Ectodermal cell (in vitro differentiated cells): ENCODE results near the gene FNDC11.

Experiments
- H3K27ac ChIP-seq: 2 replicates; pipeline ENCODE4 v1.7.0; 2013; ENCODE audit warnings: mild to moderate bottlenecking, low read depth, low read length; ENCODE audit not compliant: insufficient read depth, poor library complexity, severe bottlenecking
- H3K27me3 ChIP-seq: 2 replicates; pipeline ENCODE4 v1.7.0; 2013; ENCODE audit warnings: mild to moderate bottlenecking, low read length; ENCODE audit not compliant: insufficient read depth, control insufficient read depth, poor library complexity, severe bottlenecking
- H3K36me3 ChIP-seq: one replicate; pipeline ENCODE4 v1.7.0; 2013; ENCODE audit warnings: low read length; ENCODE audit not compliant: control insufficient read depth, insufficient read depth
- H3K4me1 ChIP-seq: one replicate; pipeline ENCODE4 v1.7.0; 2013; ENCODE audit warnings: low read length; ENCODE audit not compliant: control insufficient read depth, insufficient read depth
- H3K4me3 ChIP-seq: 2 replicates; pipeline ENCODE4 v1.7.0; 2013; ENCODE audit warnings: low read depth, low read length, control low read depth; ENCODE audit not compliant: insufficient read depth
- H3K9me3 ChIP-seq: 2 replicates; pipeline ENCODE4 v1.7.0; 2013; ENCODE audit warnings: mild to moderate bottlenecking, low read length, moderate library complexity; ENCODE audit not compliant: control insufficient read depth
- WGBS, 2 experiments: methylation state at CpG; one replicate each; pipeline ENCODE4 v1.1.7; 2013; ENCODE audit warnings: missing lambda C conversion rate in 2 of 2; 5-methylcytosine and 5-hydroxymethylcytosine counted together

Gene FNDC11

DNA sequence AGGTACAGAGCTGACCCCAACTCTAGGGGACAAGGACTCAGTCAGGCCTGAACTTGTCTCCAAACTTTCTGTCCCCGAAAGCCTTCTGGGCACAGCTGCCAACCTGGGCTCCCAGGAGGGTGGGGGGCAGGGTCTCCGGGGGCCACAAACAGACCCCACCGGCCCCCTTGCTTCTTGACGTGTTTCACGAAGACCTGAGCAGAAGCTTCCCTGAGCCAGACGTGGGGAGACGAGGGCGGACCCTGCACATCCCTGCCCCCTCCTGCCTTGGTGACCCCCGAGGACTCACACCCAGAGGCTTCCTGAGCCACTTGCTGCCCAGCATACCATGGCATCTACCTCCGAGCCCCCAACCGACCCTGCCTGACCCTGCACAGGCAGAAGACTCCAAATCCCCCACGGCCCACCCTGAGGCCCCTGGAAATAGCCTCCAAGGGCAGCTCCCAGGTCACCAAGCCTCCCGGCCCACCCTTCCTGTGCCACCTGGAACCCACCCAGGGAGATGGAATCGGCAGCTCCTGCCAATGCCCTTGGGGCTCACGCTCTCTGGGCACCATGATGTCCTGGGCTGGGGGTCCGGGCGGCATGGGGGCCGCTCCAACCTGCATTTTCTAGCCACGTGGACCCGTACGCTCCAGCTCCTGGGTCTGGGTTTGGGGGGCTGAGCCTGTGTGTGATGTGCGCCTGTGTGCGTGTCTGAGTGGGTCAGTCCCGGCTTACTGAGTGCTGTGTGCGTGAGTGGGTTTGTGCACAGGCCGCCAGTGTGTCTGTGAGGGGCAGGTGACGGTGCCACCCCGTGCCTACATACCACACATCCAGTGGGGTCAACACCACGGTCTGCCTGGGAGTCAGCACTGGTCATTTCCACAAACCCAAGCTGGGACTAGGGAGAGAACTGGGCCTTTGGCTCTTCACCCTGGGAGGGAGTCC is 14.3 kb upstream of the FNDC11 start:
- H3K27me3 ChIP-seq = no peaks in the 10 kb centered on the region
- WGBS, 2 experiments = 93% methylated on average over 29 of the region's 29 CpGs
- no peaks in the 10 kb centered on the region for H3K4me1 ChIP-seq
- no peaks in the 10 kb centered on the region for H3K36me3 ChIP-seq
- no peak overlapping the region for H3K4me3 ChIP-seq
- H3K9me3 ChIP-seq = no peaks in the 10 kb centered on the region
- no peak overlapping the region for H3K27ac ChIP-seq

DNA sequence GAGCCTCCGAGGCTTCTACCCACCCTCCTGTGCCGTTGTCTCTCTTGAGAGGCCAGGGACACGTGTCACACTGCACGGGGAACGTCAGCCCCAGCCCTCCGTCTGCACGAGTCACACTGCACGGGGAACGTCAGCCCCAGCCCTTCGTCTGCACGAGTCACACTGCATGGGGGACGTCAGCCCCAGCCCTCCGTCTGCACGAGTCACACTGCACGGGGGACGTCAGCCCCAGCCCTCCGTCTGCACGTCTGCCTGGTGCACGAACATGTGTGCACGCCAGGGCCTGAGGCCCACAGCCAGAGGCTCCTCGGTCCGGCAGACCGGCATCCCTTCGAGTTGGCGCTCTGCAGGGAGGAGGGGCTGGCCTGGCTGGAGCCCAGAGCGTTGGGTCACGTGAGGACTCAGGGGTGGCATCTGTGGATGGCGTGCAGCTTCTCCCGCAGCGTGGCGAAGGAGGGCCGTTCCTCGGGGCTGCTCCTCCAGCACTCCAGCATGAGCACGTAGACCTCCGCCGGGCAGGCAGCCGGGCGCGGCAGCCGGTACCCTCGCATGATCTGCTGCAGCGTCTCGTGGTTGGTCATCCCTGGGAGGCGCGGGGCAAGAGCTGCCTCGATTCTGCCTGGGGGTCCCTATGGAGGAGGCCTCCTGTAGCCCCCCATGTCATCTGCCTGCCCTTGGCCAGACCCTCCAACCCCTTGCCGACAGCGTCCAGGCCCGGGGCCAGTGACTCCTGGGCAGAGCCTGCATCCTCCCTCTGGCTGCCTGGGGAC is 13.4 kb upstream of the FNDC11 start:
- Histone ChIP-seq H3K36me3 (no peaks in the 10 kb centered on the region), H3K9me3 (no peaks in the 10 kb centered on the region), H3K4me3 (no peak overlapping the region), H3K27ac (no peak overlapping the region), H3K4me1 (no peaks in the 10 kb centered on the region), H3K27me3 (no peaks in the 10 kb centered on the region)
- WGBS, 2 experiments = 92% methylated on average over 49 of the region's 49 CpGs

DNA sequence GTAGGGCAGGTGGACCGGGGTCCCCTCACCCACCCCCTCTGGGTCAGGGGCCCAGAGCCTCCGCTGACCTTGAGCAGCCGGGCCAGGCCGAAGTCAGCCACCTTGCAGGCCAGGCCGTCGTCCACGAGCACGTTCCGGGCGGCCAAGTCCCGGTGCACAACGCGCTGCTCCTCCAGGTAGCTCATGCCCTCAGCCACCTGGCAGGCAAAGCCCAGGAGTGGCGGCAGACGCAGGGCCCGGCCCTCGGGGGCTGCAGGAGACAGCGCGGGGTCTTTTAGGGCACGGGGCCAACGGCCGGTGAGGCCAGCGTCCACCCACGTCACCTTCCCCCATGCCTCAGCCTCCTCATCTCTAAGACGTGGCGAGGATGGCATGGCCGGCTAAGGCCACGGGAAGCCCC is 12.6 kb upstream of the FNDC11 start:
- no peaks in the 10 kb centered on the region for H3K36me3 ChIP-seq
- no peaks in the 10 kb centered on the region for H3K9me3 ChIP-seq
- no peak overlapping the region for H3K27ac ChIP-seq
- WGBS, 2 experiments = 93 to 94% methylated on average over 28 of the region's 28 CpGs
- H3K27me3 ChIP-seq = no peaks in the 10 kb centered on the region
- no peak overlapping the region for H3K4me3 ChIP-seq
- H3K4me1 ChIP-seq = no peaks in the 10 kb centered on the region

DNA sequence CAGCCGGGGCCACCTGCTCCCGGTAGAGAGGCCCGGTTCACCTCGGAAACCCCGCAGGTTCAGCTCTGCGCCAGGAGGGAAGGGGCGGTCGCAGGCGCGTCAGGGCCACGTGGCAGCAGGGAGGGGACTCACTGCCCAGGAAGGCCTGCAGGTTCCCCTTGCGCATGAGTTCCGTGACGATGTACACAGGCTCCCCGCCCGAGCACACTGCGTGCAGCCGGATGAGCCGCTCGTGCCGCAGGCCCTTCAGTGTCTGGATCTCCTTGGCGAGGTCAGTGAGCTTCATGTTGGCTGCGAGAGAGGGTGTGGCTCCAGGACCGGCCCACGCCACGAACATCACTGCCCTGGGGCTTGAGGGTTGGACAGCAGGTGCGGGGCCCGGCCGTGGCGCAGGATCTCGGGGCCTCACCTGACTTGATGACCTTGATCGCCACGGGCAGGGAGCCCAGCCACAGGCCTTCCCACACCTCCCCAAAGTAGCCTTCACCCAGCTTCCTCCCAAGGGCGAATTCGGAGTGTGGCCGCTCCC is 11.9 kb upstream of the FNDC11 start:
- Histone ChIP-seq H3K4me3 (no peak overlapping the region), H3K27me3 (no peaks in the 10 kb centered on the region), H3K27ac (no peak overlapping the region), H3K4me1 (no peaks in the 10 kb centered on the region), H3K9me3 (no peaks in the 10 kb centered on the region), H3K36me3 (no peaks in the 10 kb centered on the region)
- 94 to 95% methylated on average over 36 of the region's 36 CpGs for WGBS, 2 experiments

DNA sequence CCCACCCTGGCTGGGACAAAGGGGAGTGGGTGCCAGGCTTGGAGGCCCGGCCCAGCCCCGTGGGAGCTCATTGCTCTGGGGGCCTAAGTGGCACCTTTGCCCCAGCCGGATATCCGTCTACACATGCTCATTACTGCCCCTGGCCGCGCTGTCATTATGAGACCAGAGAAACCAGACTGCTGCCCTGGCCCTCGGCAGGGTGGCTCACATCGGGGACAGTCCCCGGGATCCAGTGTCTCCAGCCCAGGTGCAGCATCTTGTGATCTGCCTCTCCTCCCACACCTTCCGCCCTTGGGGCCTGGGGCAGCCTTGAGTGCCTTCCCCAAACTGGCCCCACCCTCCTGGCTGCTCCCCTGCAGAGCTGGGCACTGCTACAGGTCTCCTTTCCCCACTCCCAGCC is 11.3 kb upstream of the FNDC11 start:
- H3K27me3 ChIP-seq = no peaks in the 10 kb centered on the region
- H3K4me1 ChIP-seq = no peaks in the 10 kb centered on the region
- H3K27ac ChIP-seq = no peak overlapping the region
- H3K9me3 ChIP-seq = no peaks in the 10 kb centered on the region
- H3K4me3 ChIP-seq = no peak overlapping the region
- no peaks in the 10 kb centered on the region for H3K36me3 ChIP-seq
- 93 to 94% methylated on average over 10 of the region's 10 CpGs for WGBS, 2 experiments

DNA sequence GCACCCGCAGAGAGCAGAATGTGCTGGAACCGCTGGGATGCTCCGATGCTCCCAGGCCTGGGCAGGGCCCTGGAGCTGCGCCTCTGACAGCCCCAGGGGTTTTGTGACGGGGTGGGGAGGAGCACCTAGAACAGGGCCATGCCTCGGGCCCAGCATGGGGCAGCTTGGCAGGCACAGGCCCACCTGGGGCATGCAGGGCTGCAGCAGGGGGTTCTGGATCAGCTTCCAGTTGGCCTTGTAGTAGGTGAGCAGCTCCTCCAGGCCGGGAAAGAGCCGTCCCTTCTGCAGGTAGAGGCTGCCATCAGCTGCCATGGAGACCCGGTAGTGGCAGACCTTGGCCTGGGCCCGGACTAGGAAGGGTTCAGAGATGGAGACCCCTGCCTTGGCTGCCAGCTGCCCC is 10.8 kb upstream of the FNDC11 start:
- Histone ChIP-seq H3K9me3 (no peaks in the 10 kb centered on the region), H3K27me3 (no peaks in the 10 kb centered on the region), H3K27ac (no peak overlapping the region), H3K4me3 (no peak overlapping the region), H3K36me3 (no peaks in the 10 kb centered on the region), H3K4me1 (no peaks in the 10 kb centered on the region)
- WGBS, 2 experiments = 87 to 91% methylated on average over 10 of the region's 10 CpGs

DNA sequence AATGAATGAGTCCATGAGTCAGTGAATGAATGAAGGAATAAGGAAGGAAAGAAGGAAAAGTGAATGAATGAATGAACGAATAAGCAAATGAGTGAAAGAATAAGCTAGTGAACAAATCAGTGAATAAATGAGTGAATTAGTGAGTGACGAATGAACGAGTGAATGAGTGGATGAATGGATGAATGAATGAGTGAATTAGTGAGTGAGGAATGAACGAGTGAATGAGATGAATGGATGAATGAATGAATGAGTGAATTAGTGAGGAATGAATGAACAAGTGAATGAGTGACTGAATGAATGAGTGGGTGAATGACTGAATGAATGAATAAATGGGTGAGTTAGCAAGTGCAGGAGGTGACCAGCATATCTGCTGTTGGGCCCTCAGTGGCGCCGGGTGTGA is 10.2 kb upstream of the FNDC11 start:
- no peaks in the 10 kb centered on the region for H3K36me3 ChIP-seq
- no peaks in the 10 kb centered on the region for H3K27me3 ChIP-seq
- H3K4me3 ChIP-seq = no peak overlapping the region
- H3K4me1 ChIP-seq = no peaks in the 10 kb centered on the region
- H3K27ac ChIP-seq = no peak overlapping the region
- H3K9me3 ChIP-seq = no peaks in the 10 kb centered on the region
- WGBS, 2 experiments = 90 to 92% methylated on average over 6 of the region's 6 CpGs

DNA sequence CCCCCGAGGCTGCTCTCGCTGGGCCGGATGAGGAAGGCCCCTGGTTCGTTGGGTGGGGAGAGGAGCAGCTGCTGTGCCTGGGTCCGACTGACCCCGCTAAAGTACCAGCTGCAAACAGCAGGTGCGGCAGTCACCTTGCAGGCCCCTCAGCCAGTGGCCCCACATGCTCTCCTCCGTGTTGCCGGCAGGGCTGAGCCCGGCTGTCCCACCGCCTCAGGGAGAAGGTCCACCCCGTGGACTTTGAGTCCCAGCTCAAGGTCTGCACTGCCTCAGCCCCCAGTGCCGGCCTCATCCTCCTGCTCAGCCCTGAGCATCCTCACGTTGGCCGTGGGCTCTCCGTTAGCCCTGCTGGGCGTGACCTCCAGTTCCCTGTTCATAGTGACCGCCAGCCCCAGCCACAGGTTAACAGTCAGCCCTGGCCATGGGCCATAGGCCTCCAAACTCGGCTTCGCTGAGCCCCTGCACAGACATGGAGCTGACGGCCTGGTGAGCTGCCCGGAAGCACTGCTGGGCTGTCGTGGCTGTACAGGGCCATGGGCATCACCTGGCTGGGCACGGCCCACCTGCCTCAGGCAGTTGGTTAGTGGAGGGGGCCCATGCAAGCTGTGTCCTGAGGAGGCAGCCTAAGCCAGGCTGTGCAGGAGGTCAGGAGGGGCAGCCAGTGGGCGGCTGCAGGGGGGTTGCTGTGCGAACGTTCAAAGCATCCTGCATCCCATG is 9.6 kb upstream of the FNDC11 start:
- Histone ChIP-seq H3K4me3 (no peak overlapping the region), H3K9me3 (no peaks in the 10 kb centered on the region), H3K36me3 (no peaks in the 10 kb centered on the region), H3K4me1 (no peaks in the 10 kb centered on the region), H3K27ac (no peak overlapping the region), H3K27me3 (no peaks in the 10 kb centered on the region)
- WGBS, 2 experiments = 88 to 90% methylated on average over 27 of the region's 27 CpGs

DNA sequence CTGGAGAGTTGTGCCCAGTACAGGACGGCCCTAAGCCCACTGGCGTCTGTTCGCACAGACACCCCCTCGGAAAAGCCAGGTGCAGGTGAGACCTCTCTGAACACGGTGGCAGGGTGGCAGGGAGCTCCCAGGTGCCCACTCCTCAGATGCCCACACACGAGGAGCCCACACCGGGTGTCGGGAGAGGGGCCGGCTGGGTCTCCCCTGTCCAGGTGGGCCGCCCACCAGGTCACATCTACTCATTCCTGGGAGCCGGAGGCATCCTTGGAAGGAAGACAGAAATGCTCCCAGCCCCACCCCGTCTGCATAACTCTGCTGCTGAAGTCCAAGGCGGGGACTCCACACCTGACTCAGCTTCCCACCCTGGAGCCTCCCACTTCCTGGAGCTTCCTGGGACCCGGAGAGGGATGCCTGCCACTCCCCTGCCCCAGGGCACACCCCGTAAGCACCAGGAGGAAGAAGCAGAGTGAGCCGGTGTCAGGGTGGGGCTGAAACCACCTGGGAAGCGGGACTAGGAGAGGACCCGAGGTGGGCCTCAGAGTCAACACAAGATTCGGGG is 8.9 kb upstream of the FNDC11 start:
- Histone ChIP-seq H3K4me3 (no peak overlapping the region), H3K36me3 (no peaks in the 10 kb centered on the region), H3K27me3 (no peaks in the 10 kb centered on the region), H3K9me3 (no peaks in the 10 kb centered on the region), H3K27ac (no peak overlapping the region), H3K4me1 (no peaks in the 10 kb centered on the region)
- WGBS, 2 experiments = 83 to 84% methylated on average over 19 of the region's 19 CpGs
